ENCODE data around the gene NSMF.

Gene NSMF

DNA sequence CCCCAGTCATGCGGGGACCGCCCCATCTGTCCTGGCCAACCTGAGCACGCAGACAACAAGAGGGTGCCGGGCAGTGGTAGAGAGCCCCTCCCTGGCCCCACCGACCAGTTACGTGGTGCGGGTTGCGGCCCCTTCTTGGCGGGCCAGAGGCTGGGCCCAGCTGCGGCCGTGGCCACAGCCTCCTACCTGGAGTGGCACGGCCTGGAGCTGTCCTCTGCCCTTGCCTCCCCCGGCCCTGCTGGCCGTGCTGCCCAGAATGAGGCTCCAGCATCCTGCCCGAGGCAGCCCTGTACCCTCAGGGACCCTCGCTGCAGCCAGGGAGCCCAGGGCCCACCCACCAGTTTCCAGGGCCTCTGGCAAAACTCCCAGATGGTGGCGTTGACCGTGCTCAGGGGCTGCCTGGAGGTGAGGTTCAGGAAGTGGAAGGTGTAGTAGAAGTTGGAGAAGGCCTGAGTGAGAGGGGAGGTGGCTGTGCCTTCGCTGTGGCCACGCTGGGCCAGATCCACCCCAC is 23.7 kb downstream of the NSMF start:
- Histone ChIP-seq H3K36me3 (no peaks in the 10 kb centered on the region), H3K9me3 (ENCODE audit: severe bottlenecking) (no peaks in the 10 kb centered on the region), H3K27ac (no peak overlapping the region), H3K4me3 (ENCODE audit: low read depth, low read length) (no peak overlapping the region), H3K27me3 (ENCODE audit: insufficient read depth, low read depth, severe bottlenecking) (no peaks in the 10 kb centered on the region)
- TF ChIP-seq, protein P1, sequence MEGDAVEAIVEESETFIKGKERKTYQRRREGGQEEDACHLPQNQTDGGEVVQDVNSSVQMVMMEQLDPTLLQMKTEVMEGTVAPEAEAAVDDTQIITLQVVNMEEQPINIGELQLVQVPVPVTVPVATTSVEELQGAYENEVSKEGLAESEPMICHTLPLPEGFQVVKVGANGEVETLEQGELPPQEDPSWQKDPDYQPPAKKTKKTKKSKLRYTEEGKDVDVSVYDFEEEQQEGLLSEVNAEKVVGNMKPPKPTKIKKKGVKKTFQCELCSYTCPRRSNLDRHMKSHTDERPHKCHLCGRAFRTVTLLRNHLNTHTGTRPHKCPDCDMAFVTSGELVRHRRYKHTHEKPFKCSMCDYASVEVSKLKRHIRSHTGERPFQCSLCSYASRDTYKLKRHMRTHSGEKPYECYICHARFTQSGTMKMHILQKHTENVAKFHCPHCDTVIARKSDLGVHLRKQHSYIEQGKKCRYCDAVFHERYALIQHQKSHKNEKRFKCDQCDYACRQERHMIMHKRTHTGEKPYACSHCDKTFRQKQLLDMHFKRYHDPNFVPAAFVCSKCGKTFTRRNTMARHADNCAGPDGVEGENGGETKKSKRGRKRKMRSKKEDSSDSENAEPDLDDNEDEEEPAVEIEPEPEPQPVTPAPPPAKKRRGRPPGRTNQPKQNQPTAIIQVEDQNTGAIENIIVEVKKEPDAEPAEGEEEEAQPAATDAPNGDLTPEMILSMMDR (IDR thresholded peaks at IDR 0.05; ENCODE audit: low read depth, low read length) = no peak
- DNase-seq = no peak

DNA sequence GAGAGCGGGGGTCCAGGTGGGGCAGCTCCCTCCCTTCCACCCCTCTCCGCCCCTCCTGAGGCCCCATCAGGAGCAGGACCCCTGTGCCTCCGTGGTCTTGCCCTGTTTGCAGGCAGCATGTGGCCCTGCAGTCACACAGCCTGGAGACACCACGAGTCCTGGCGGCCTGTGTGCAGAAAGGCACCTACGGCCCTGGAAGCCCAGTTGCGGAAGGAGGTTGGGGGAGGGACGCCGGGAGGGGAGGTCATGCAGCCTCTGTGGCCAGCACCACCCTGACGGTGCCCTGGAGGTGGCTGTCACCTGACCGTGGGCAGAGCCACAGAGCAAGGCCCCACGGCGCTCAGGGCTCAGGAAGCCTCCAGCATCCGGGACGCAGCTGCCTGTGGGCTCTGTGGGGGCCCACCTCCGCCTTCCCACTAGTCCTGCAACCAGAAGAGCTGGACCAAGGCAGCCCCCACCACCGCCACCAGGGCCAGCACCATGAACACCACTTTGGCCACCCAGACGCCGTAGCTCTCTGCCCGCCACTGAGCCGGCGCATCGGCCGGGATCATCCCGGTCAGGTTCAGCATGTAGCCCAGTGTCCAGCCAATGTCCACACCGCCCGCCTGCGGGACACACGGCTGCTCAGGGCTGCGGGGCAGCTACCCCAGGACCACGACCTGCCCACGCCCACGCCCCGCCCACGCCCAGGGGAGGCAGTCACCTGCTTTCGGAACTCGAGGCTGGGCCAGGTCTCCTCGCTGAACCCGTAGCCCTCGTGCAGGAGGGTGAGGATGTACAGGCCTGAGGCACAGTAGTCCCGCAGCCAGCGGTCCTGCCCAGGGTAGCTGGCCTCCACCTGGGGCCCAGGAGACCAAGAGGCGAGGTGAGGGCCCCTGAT is 24.4 kb downstream of the NSMF start:
- H3K36me3 ChIP-seq = no peaks in the 10 kb centered on the region
- no peaks in the 10 kb centered on the region for H3K9me3 ChIP-seq (ENCODE audit: severe bottlenecking)
- no peak for DNase-seq
- TF ChIP-seq, protein P1 (IDR thresholded peaks at IDR 0.05; ENCODE audit: low read depth, low read length) = no peak
- no peak overlapping the region for H3K4me3 ChIP-seq (ENCODE audit: low read depth, low read length)
- H3K27me3 ChIP-seq (ENCODE audit: insufficient read depth, low read depth, severe bottlenecking) = no peaks in the 10 kb centered on the region
- H3K27ac ChIP-seq = no peak overlapping the region

DNA sequence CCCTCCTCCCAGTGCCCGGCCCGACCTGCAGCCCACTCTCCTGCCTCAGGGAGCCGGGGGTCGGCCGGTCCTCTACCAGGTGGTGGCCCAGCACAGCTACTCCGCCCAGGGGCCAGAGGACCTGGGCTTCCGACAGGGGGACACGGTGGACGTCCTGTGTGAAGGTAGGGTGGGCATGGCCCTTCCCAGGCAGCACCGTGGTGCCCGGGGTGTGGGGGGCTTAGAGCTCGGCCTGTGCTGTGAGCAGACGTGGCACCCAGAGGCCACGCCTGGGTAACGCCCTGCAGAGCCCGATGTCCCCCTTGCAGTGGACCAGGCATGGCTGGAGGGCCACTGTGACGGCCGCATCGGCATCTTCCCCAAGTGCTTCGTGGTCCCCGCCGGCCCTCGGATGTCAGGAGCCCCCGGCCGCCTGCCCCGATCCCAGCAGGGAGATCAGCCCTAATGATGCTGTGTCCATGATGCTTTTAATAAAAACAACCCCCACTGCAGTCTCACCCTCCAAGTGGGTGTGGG is 25.2 kb downstream of the NSMF start:
- no peaks in the 10 kb centered on the region for H3K27me3 ChIP-seq (ENCODE audit: insufficient read depth, low read depth, severe bottlenecking)
- DNase-seq = no peak
- no peak overlapping the region for H3K27ac ChIP-seq
- H3K36me3 ChIP-seq = no peaks in the 10 kb centered on the region
- no peaks in the 10 kb centered on the region for H3K9me3 ChIP-seq (ENCODE audit: severe bottlenecking)
- TF ChIP-seq, protein P1 (IDR thresholded peaks at IDR 0.05; ENCODE audit: low read depth, low read length) = no peak
- no peak overlapping the region for H3K4me3 ChIP-seq (ENCODE audit: low read depth, low read length)

DNA sequence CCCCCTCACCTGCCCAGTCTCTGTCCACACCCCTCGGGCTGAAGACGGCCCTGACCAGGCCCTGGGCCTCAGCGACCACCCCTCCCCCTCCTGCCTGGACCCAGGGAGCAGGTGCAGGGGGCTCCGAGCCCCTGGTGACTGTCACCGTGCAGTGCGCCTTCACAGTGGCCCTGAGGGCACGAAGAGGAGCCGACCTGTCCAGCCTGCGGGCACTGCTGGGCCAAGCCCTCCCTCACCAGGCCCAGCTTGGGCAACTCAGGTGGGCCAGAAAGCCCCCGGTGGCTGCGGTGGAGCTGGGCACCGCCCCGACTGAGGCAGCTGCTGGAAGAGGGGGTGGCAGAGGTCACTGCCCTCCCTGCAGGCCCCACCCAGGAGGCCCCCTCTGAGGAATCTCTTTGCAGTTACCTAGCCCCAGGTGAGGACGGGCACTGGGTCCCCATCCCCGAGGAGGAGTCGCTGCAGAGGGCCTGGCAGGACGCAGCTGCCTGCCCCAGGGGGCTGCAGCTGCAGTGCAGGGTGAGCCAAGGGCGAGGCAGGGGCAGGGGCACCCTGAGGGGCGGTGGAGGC is 25.7 kb downstream of the NSMF start:
- no peak overlapping the region for H3K4me3 ChIP-seq (ENCODE audit: low read depth, low read length)
- no peaks in the 10 kb centered on the region for H3K36me3 ChIP-seq
- no peak overlapping the region for H3K27ac ChIP-seq
- no peaks in the 10 kb centered on the region for H3K9me3 ChIP-seq (ENCODE audit: severe bottlenecking)
- H3K27me3 ChIP-seq (ENCODE audit: insufficient read depth, low read depth, severe bottlenecking) = no peaks in the 10 kb centered on the region
- TF ChIP-seq, protein P1 (IDR thresholded peaks at IDR 0.05; ENCODE audit: low read depth, low read length) = no peak
- no peak for DNase-seq

DNA sequence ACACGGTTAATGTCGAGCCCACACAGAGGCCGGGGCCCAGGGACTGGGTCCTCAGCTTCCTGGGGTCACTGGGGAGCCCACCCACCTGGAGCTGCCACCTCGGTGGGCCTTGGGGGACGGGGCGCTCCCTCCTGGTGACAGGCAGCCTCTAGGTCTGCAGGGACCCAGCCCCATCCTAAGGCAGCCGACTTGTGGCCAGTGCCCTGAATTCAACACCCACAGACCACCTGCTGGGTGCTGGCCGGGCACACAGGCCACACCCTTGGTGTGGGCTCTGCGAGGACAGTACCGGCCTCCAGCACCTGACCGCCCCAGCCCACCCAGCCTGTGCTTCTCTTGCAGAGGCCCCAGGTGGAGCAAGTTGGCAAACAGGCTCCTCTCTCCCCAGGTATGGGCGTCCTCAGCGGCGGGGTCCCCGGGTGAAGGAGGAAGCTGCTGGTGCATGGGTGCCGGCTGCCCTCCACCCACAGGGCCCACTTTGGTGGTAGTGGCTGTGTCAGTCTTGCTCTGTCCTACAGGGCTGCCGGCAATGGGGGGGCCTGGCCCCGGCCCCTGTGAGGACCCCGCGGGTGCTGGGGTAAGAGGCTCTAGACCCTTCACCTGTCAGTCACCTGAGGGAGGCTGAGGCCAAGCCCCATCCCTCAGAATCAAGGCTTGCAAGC is 26.3 kb downstream of the NSMF start:
- Histone ChIP-seq H3K27me3 (ENCODE audit: insufficient read depth, low read depth, severe bottlenecking) (no peaks in the 10 kb centered on the region), H3K36me3 (no peaks in the 10 kb centered on the region), H3K27ac (no peak overlapping the region), H3K9me3 (ENCODE audit: severe bottlenecking) (no peaks in the 10 kb centered on the region), H3K4me3 (ENCODE audit: low read depth, low read length) (no peak overlapping the region)
- no peak for DNase-seq
- TF ChIP-seq, protein P1 (IDR thresholded peaks at IDR 0.05; ENCODE audit: low read depth, low read length) = no peak

All from WERI-Rb-1 (cell line).